HepG2 (cell line): ENCODE data around the gene FAM181A.

Source experiments
- CREB1 ChIP-seq, 2 experiments: fragments of 450-650 bp in 1 of 2; IDR thresholded peaks; 2 replicates each; pipeline ENCODE4 v1.6.1; 2016 to 2017; ENCODE audit warnings: control low read depth in 1 of 2, mild to moderate bottlenecking in 1 of 2, missing compliant biosample characterization in 1 of 2, missing genetic modification characterization in 1 of 2
- EED ChIP-seq: sonication (generic); formaldehyde crosslinking; IDR thresholded peaks from 2 replicates; pipeline ENCODE4 v1.5.0; 2020; ENCODE audit warnings: mild to moderate bottlenecking, missing genetic modification reagents
- EZH2 ChIP-seq: conservative IDR thresholded peaks from 2 replicates; pipeline ENCODE4 v1.6.1; 2012; ENCODE audit warnings: mild to moderate bottlenecking, low read depth, low read length, moderate library complexity
- GRHL1 ChIP-seq: sonication (generic); formaldehyde crosslinking; conservative IDR thresholded peaks from 2 replicates; pipeline ENCODE4 v1.8.0; 2022; ENCODE audit warnings: missing genetic modification reagents
- HNF1B ChIP-seq: sonication (generic); formaldehyde crosslinking; IDR thresholded peaks from 2 replicates; pipeline ENCODE4 v1.5.1; 2020; ENCODE audit warnings: mild to moderate bottlenecking, moderate library complexity, missing genetic modification reagents
- HNRNPK ChIP-seq: fragments of 200-400 bp; formaldehyde crosslinking; IDR thresholded peaks from 2 replicates; pipeline ENCODE4 v1.6.1; 2018; ENCODE audit warnings: low read length, low read depth, moderate library complexity, mild to moderate bottlenecking; ENCODE audit not compliant: poor library complexity, severe bottlenecking
- REST ChIP-seq, 2 experiments: IDR thresholded peaks; 2 replicates each; pipeline ENCODE4 v1.6.1; 2011 to 2012; ENCODE audit warnings: low read length in 2 of 2, borderline replicate concordance in 1 of 2, low read depth in 1 of 2, mild to moderate bottlenecking in 1 of 2, moderate library complexity in 1 of 2
- SP1 ChIP-seq, 2 experiments: fragments of 450-650 bp in 1 of 2; sonication (generic) in 1 of 2; formaldehyde crosslinking in 1 of 2; IDR thresholded peaks; 2 replicates each; pipeline versions ENCODE4 v1.4.0 to v1.6.1; 2016 to 2020; ENCODE audit warnings: missing genetic modification reagents in 1 of 2
- TCF12 ChIP-seq, 2 experiments: fragments of 450-650 bp in 1 of 2; sonication (generic) in 1 of 2; formaldehyde crosslinking in 1 of 2; IDR thresholded peaks; 2 replicates each; pipeline versions ENCODE4 v1.6.1 to v1.8.0; 2017 to 2022; ENCODE audit warnings: antibody characterized with exemption in 1 of 2, mild to moderate bottlenecking in 1 of 2, missing genetic modification reagents in 1 of 2, moderate library complexity in 1 of 2
- ZNF333 ChIP-seq: sonication (generic); formaldehyde crosslinking; IDR thresholded peaks from 2 replicates; pipeline ENCODE4 v1.4.0; 2020; ENCODE audit warnings: mild to moderate bottlenecking, missing genetic modification reagents, borderline replicate concordance

DNA sequence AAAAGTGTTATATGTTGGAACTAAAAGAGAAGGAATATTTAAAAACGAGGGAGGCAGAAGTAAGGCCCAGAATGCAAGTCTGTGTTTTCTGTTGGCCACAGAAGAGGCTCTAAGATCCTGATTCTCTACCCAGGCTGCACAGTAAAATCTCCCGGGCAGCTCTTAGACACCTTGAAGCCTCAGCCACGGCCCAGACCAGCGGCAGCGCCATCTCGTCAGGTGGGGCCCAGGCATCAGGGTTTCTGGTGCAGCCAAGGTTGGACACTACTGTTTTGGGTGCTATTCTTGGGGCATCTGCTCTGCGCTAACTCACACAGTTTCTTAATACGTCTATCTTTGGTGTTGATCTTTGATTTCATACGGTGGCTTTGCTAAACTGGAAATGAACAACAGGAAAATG, 16.8 kb downstream of the FAM181A start:
- TF ChIP-seq SP1 (IDR thresholded peaks at IDR 0.05) (no peak), SP1 (CRISPR knock-in tag; IDR thresholded peaks at IDR 0.05) (no peak), REST (IDR thresholded peaks at IDR 0.05; ENCODE audit: borderline replicate concordance in 1 of 2, low read depth in 1 of 2, low read length in 2 of 2) (no peak), ZNF333 (CRISPR knock-in tag) (no peak), CREB1 (IDR thresholded peaks at IDR 0.05) (no peak), CREB1 (CRISPR knock-in tag; IDR thresholded peaks at IDR 0.05) (no peak), EZH2 (no peak), HNF1B (CRISPR knock-in tag) (no peak), HNRNPK (no peak), TCF12 (IDR thresholded peaks at IDR 0.05) (no peak), TCF12 (CRISPR knock-in tag; IDR thresholded peaks at IDR 0.05) (no peak), EED (CRISPR knock-in tag) (no peak), GRHL1 (CRISPR knock-in tag) (no peak)
